Activated CD8-positive, alpha-beta memory T cell treated with anti-CD3 and anti-CD28 coated beads, Interleukin-2, amount 50 U/mL, for 48 hours (primary cell): ENCODE data around the gene HSPBAP1.

Experiments used
- DNase-seq: peaks from one replicate; pipeline ENCODE4 v3.0.0-alpha.2; 2020

The HSPBAP1 gene

GRCh38 chr3:122793568-122794416, at the start of gene HSPBAP1:
TSS of gene HSPBAP1 (minus strand) at chr3:122793831. CDS start at chr3:122793680, 151 bp downstream.
- peak; percentile 92 for DNase-seq

- DNase-seq = no peak
Measured at GRCh38 chr3:122835590-122835989, 42.0 kb upstream of the HSPBAP1 start.

GRCh38 chr3:122828281-122828680, 34.6 kb upstream of the HSPBAP1 start:
- no peak for DNase-seq

GRCh38 chr3:122826278-122826677, 32.6 kb upstream of the HSPBAP1 start:
- no peak for DNase-seq

GRCh38 chr3:122825460-122825859, 31.8 kb upstream of the HSPBAP1 start:
- DNase-seq = no peak

- no peak for DNase-seq
Measured at GRCh38 chr3:122824465-122825381, 31.1 kb upstream of the HSPBAP1 start.

GRCh38 chr3:122816587-122816986, 23.0 kb upstream of the HSPBAP1 start:
- no peak for DNase-seq

GRCh38 chr3:122810734-122811133, 17.1 kb upstream of the HSPBAP1 start:
- no peak for DNase-seq

GRCh38 chr3:122803977-122804376, 10.3 kb upstream of the HSPBAP1 start:
- no peak for DNase-seq

- no peak for DNase-seq
Measured at GRCh38 chr3:122802323-122802722, 8.7 kb upstream of the HSPBAP1 start.

- DNase-seq = no peak
Measured at GRCh38 chr3:122800706-122801237, 7.1 kb upstream of the HSPBAP1 start.

- no peak for DNase-seq
Measured at GRCh38 chr3:122800031-122800430, 6.4 kb upstream of the HSPBAP1 start.

GRCh38 chr3:122799322-122799721, 5.7 kb upstream of the HSPBAP1 start:
- DNase-seq = no peak

- DNase-seq = no peak
Measured at GRCh38 chr3:122797291-122797690, 3.7 kb upstream of the HSPBAP1 start.

- DNase-seq = no peak
Measured at GRCh38 chr3:122795674-122796195, 2.1 kb upstream of the HSPBAP1 start.

- peak; percentile 84 for DNase-seq
Measured at GRCh38 chr3:122794779-122795673, 1.4 kb upstream of the HSPBAP1 start, which contains the start of gene SLC49A4. TSS of gene SLC49A4 (plus strand) at chr3:122795069. CDS start at chr3:122795193, 124 bp downstream.

- DNase-seq = no peak
Measured at GRCh38 chr3:122794483-122794778, 800 bp upstream of the HSPBAP1 start.

- DNase-seq = no peak
Measured at GRCh38 chr3:122789585-122790273, 3.9 kb downstream of the HSPBAP1 start.

GRCh38 chr3:122787872-122788271, 5.8 kb downstream of the HSPBAP1 start:
- DNase-seq = no peak

GRCh38 chr3:122786066-122786465, 7.6 kb downstream of the HSPBAP1 start:
- DNase-seq = no peak

- no peak for DNase-seq
Measured at GRCh38 chr3:122785231-122785630, 8.4 kb downstream of the HSPBAP1 start.

- no peak for DNase-seq
Measured at GRCh38 chr3:122784436-122784835, 9.2 kb downstream of the HSPBAP1 start.
